Right lobe of liver (tissue), 4 donors: ENCODE measurements around the gene GAL3ST3.

Experiments
- POLR2A ChIP-seq: fragments of 450-650 bp; IDR thresholded peaks from one replicate; pipeline ENCODE4 v1.6.1; 2017; ENCODE audit warnings: antibody characterized with exemption, mild to moderate bottlenecking
- TF ChIP-seq, protein P1 (sequence below), 4 donors: fragments of 200-600 bp in 3 of 4; fragments of 450-650 bp in 1 of 4; IDR thresholded peaks; one replicate each; pipeline versions ENCODE4 v1.5.1 to v1.8.0; 2016 to 2022; ENCODE audit warnings: antibody characterized with exemption in 4 of 4, mild to moderate bottlenecking in 2 of 4
- donor health status: DM: no; HTN: no; CAD: no.
- donor health status: DM: no; HTN: no; CAD: no.
- donor health status: DM: no; HTN: yes; CAD: no.

DNA sequence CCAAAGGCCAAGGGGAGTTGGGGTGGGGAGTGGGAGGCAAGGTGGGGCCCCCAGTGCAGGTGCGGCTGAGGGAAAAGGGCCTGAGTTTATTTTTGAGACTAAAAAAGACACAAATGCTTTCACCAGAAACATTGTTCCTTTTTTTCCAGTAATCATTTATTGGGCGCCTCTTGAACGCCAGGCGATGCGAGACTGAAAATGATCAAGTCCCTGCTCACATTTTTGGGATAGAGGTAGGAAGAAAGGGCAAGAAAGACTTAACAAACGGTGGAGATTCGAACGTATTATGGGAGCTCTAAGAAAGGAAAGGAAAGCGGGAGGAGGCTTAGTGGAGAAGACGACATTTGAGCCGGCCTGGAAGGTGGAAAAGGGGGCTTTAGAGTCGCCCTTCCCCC, 2.4 kb upstream of the GAL3ST3 start:
- TF ChIP-seq POLR2A, result no peak
- TF ChIP-seq, protein P1, sequence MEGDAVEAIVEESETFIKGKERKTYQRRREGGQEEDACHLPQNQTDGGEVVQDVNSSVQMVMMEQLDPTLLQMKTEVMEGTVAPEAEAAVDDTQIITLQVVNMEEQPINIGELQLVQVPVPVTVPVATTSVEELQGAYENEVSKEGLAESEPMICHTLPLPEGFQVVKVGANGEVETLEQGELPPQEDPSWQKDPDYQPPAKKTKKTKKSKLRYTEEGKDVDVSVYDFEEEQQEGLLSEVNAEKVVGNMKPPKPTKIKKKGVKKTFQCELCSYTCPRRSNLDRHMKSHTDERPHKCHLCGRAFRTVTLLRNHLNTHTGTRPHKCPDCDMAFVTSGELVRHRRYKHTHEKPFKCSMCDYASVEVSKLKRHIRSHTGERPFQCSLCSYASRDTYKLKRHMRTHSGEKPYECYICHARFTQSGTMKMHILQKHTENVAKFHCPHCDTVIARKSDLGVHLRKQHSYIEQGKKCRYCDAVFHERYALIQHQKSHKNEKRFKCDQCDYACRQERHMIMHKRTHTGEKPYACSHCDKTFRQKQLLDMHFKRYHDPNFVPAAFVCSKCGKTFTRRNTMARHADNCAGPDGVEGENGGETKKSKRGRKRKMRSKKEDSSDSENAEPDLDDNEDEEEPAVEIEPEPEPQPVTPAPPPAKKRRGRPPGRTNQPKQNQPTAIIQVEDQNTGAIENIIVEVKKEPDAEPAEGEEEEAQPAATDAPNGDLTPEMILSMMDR (IDR thresholded peaks at IDR 0.05), result no peak
